G401.6 (cell line): Measurements from ENCODE around the gene C6.
"Not testable (repeated sequence)": the region's sequence is repeated elsewhere in the genome, so short reads cannot be mapped to it uniquely, and the experiment has no call there.

Experiments used
- FAIRE-seq: peaks from 2 replicates; lab custom pipeline; 2012; peaks lifted over from hg19 to GRCh38; lab: Jason Lieb, UNC

C6 gene

DNA sequence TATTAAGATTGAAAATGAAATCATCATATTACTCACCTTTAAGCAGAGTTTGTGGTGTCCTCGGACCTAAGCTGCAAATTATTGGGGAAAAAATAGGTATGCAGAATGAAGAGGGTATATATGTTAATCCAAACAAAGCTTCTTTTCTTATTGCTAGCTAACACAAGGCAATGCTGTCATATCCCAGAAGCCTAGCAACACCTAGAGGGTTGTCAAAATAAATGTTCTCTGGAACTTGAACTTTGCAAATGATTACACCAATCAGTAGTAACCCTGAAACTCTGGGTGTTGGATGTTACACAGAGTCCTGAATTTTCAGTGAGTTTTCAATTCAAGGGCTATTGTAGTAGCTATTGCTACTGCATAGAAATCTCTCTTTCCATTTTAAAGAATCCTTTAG, at the start of gene C6:
C6 (minus strand) TSS at position 193 of the 400 bp plus-strand sequence. CDS start 10,302 bp downstream, outside the sequence.
- FAIRE-seq = no peak

DNA sequence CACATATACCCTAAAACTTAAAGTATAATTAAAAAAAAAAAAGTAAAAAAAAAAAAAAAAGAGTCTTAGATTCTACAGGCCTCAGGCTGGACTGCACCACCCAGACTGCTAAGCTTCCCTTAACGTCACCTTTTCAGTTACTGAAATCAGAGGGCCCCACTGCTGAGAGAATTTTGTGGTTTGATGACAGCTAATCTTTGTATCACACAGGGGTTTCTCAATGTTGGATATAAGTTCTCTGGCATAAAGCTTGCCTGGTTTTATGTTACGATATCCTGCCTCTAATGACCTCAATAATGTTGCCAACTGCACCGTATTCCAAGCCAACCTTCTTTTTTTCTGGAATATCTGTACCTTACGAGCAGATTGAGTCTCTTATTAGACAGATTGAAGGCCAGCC, 43.1 kb upstream of the C6 start:
- FAIRE-seq = no peak

DNA sequence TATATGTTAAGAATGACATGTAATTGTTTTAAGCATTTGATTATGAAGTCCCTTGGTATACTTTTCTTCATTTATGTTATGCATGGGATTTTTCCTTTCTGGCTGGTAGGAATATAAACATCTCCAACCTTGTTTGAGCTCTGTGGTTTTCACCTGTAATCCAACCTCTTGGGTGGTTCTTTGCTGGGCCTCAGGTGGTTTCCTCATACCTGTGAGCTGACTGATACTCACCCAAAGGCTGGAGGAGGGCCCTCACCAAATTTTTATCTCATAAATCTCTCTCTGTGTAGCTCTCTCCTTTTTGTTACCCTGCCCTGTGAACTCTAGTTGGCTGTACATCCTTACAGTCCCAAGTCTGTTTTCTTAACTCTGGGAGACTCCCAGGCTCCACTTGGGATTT, 39.8 kb upstream of the C6 start:
- no peak for FAIRE-seq

DNA sequence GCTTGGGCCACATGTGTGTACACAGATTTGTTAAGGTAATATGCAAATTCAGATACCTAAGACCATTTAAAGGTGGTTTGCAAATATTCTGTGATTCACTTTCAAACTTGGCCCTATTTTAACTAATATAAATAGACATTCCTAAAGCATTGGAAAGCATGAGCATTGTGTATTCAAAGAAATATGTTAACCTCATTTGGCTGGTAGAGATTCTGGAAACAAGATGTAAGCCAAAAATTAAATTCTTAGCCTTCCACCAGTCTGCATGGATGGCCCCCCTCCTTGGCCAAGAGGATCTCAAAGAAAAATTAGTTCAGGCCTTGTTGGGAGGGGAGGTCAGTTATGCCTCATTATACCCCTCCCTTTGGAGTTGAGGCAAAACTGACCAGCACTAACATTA, 38.7 kb upstream of the C6 start:
- FAIRE-seq = no peak

DNA sequence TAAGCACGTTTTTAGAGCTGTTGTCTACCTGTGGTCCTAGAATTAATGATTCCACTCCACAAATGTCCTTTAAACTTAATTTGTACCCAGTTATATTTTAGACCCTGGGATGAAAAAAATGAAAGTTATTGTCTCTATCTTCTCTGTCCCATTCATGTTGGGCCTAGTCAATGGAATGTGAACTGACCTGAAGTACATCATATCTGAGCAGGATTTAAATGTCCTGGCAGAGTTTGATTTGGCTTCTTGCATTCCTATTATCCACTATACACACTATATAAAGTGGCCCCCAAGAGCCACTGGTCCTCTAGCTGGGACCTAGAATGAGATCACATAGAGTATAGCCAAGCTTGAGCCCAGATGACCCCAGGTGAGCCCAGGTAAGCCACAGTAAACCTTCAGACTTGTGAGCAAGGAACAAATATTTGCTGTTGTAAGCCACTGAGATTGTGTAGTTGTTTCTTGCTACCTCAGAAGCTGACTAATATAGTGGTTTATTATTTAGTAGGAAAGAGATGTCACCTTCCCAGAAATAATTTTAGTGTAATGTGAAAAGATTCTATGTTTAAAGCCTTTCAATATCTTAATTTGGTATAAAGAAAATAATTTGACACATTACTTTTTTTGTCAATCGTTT, 37.1 kb upstream of the C6 start:
- FAIRE-seq = no peak

DNA sequence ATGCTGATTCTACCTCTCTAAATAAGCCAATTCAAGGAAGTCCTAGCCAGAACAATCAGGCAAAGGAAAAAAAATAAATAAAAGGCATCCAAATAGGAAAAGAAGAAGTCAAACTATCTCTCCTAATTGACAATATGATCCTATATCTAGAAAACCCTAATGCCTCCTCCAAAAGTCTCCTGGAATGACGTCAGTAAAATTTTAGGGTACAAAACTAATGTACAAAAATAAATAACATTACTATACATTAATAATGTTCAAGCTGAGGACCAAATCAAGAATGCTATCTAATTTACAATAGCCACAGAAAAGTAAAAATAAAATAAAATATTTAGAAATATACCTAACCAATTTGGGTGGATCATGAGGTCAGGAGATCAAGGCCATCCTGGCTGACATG, 33.8 kb upstream of the C6 start:
- no peak for FAIRE-seq

DNA sequence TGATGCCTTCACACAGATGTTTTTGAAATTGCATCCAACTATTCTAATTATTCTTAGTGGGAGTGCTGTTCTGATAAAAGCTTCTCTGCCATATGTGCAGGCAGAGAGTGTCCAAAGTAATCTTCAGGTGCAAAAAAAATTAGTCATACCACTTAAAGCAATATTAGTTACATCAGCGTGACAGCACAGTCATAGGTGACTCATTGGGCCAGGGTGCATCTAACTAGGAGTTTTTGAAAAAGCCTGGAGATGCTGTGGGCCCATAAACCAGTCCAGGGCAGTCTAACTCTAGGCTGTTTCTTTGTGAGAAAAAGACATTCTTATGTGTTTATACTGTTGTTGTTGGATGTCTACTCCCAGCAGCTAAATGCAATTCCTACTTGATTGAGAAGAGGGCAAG, 33.0 kb upstream of the C6 start:
- no peak for FAIRE-seq

DNA sequence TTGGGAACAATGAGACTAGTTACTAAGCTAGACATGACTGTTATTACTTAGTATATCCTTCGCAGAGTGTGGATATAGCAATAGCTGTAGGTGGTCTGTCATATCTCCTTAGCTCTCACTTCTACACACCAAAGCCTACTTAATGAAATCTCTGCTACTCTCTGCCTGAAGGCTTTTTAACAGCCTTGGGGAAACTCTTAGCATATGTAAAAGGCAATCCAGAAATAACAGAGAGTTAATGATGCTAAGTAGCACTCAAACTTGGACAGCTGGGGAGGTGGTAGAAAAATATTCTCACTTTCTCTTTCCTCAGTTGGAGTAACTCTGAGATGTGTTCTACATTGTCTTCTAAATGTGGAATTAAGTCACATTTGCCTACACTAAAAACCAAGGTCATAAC, 30.2 kb upstream of the C6 start:
- FAIRE-seq = no peak

DNA sequence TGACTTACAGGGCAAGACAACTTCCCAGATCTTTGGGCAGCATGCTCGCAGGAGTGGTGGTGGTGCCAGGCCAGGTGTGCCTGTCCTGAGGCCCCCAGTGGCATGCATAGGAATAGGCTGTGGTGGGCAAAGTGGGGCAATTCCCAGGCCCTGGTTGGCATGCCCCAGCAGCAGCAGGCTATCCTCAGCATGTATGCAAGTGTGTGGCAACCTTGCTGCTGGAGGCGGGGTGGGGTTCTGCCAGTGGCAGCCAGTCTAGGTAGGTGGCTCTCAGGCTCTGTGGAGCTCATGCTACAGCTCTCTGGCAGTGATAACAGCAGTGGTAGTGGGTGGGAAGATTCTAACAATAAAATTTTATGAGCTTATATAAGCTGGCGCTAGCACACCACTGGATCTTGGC, 27.7 kb upstream of the C6 start:
- no peak for FAIRE-seq

DNA sequence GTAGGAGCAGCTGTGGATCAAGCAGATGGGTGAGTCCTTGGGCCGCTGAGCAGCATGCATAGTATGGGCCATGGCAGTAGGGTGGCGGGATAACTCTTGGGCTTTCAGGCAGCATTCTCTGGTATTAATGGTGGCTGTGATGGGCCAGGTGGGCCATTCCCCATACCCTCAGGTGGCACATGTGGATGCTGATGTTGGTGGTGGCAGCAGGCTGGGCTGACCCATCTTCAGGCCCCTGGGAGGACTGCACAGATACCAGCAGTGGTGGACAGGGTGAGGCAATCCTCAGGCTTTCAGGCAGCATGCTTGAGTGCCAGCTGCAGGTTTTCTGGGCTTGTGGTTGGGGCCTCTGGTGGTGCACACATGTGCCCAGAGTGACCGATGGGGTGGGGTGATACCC, 27.1 kb upstream of the C6 start:
- FAIRE-seq = no peak

DNA sequence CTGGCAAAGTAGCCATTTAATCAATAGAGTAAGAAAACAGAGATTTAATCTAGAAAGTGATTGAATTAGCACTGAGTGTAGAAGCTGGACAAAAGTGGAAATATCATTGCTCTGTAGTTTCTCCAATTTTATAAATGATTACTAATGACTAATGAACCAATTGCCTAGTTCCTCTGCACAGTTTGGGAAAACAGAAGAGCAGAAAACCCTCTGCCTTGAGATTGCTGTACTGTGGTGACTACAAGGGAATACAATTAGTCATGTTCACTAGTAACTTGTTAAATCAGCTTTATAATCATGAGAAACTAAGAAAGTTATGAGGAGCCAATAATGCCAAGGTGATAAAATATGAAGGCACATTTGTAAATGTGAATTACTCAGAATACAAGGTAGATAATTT, 21.1 kb upstream of the C6 start:
- FAIRE-seq = no peak

DNA sequence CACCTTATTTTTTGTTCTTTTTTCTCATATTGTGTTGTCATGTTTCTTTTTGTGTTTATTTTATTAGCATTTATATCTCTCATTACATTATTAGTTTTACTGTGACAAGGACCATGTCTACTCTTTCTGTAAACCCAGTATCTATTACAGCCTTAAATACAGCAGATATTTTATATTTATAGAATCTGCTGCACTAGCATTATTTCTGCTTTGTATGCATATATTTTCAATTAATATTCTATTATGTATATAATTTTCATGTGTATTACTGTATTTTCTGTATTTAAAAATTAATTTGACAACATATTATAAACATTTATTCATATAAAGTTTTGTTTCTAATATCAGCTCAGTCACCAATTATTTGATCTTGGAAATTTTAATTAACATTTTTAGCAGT, 19.5 kb upstream of the C6 start:
- no peak for FAIRE-seq

DNA sequence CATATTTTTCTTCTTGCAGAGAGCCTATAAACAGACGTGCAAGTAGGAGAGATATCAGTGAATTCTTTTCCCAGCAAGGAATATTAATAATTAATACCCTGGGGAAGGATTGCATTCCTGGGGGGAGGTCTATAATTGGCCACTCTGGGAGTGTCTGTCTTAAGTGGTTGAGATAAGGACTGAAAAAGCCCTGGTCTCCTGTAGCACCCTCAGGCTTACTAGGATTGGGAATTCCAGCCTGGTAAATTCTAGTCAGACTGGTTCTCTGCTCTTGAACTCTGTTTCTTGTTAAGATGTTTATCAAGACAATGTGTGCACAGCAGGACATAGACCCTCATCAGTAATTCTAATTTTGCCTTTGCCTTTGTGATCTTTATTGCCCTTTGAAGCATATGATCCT, 16.9 kb upstream of the C6 start:
- not testable (repeated sequence) for FAIRE-seq

DNA sequence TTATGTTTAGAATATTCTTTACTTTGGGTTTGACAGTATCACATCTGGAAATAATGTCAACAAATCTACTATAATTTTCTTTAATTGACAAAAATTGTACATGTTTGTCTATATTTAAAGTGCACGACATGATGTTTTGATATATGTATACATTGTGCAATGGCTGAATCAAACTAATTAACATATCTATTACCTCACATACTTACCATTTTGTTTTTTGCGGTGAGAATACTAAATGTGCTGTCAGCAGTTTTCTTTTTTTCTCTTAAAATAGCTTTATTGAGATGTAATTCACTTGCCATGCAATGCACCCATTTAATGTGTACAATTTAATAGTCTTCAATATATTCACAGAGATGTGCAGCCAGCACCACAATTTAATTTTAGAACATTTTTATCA, 10.6 kb upstream of the C6 start:
- FAIRE-seq = no peak

DNA sequence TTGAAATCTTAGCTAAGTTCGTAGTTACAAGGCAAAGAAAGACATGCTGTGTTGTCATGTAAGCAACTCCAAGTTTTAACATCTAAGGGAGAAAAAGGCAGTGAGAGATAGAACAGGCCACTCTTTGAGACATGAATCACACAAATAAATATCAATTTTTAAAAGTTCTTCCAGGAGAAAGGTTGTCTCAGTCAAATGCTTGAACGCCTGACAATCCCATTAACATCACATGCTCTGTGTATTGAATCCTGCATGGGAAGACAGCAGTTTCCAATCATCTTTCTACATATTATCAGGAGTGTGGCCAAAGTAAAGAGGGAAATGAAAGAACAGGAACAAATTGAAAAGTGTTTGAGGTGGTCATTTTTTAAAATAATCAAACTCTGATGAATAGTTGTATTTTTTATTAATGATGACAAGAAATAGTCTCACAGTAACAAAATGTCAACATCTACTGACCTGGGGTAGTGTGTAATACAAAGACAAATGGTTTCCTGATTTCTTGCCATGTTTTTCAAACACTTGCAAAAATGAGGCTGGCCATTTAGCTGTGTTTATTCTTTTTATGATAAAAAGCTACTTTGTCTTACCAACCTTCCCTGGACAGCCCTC, 6.4 kb upstream of the C6 start:
- no peak for FAIRE-seq

DNA sequence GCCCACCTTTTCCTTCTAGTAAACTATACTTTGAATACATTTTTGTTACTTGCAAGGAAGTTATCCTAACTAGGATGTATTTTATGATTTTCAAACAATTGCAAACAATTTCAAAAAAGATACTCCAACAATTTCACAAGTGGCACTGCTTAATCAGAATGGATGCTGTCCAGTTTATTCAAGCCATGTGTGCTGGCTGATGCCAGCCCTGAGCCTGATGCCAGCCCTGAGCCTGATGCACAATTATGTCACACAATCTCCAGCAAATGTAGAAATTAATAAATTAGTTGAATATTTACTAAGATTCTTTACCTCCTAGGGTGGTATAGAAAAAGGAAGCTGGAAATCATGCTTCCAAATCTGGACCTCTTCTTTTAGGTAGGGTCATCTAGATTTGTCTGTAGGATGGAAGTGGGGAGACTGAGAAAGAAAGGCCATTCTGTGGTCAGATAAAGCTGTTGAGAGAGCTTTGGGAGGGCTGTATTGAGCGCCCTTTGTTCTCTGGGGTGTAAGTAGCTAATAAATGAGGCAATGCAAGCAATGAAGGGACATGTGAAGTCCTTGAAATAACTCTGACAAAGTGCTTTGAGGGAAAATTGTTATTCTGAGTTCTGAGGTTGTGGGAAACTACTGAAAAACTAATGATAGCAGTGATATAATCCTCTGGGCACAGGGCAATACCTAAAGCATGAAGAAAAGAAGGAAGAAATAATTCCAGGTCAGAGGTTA, 5.8 kb upstream of the C6 start:
- no peak for FAIRE-seq

DNA sequence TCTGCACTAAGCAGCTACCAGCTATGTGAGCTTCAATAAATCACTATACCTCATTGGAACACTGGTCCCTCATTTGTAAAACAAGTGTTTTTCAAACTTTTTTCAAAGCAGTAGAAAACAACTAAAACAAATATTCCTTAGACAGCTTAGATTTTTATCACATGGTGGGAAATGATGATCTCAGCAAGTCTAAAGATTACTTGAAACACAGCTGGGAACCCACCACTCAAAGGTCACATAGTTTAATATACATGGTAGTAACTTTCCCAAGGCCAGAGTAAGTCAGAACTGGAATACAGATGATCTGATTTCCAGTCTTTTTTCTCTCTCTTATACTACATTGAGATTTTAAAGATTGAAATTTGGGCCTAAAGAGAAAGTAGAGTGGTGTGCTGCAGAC, 850 bp upstream of the C6 start:
- no peak for FAIRE-seq

DNA sequence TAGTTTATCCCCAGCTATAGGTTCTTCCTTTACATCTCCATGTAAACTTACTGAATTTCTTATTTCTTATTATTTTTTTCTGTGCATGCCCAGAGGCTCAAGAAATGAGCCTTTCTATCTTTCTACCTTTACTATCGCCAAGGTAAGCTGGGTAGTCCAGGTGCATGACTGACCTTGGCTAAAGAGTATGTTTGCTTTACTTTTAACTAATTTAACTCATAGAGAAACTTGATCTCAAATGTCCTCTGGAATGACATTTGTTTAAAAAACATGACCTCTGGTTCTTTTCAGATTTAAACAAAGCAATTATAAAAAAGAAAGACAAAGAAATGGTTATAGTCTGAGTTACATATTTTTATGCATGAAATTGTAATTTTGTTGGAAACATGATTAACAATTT, 397 bp downstream of the C6 start:
- no peak for FAIRE-seq

DNA sequence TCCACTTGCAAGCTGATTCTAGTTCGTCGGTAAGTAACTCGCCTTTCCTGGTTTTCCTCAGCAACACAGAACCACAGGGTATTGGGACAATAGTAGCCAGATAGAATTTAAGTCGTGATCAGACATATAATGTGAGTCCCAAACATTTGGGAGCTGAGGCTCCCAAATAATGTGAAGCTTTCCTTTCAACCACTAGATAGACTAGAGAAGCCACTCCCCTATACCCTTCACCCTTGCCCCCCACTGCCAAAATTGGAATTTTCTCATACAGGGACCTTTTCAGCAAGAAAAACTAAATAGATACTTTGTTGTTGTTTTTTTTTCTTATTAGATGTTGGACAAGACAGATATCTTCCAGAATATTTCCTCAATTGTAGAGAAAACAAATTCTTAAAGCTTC, 1.9 kb downstream of the C6 start:
- FAIRE-seq = no peak

DNA sequence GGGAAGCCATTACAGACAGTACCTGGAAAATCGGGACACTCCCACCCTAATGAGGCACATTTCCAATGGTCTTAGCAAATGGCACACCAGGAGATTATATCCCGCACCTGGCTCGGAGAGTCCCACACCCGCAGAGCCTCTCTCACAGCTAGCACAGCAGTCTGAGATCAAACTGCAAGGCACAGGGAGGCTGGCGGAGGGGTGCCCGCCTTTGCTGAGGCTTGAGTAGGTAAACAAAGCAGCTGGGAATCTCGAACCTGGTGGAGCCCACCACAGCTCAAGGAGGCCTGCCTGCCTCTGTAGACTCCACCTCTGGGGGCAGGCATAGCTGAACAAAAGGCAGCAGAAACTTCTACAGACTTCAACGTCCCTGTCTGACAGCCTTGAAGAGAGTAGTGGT, 7.9 kb downstream of the C6 start:
- FAIRE-seq = not testable (repeated sequence)

DNA sequence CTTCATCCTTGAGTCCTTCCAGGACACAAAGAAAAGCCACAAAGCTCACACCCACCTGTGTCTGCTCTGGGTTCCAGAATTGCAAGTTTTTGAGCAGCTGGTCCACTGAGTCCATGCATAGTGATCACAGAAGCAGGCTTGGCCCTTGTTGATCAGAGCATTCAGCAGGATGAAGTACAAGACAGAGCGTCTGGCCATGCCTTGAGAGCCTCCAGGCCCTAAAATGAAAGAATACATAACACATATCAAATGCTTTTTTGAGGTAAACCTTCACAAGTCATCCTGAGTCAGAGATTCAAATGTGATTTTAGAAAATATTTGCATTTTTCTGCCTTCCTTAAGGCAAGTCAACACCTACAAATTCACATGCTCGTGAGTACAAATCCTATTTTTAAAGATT, 10.3 kb downstream of the C6 start:
- no peak for FAIRE-seq

DNA sequence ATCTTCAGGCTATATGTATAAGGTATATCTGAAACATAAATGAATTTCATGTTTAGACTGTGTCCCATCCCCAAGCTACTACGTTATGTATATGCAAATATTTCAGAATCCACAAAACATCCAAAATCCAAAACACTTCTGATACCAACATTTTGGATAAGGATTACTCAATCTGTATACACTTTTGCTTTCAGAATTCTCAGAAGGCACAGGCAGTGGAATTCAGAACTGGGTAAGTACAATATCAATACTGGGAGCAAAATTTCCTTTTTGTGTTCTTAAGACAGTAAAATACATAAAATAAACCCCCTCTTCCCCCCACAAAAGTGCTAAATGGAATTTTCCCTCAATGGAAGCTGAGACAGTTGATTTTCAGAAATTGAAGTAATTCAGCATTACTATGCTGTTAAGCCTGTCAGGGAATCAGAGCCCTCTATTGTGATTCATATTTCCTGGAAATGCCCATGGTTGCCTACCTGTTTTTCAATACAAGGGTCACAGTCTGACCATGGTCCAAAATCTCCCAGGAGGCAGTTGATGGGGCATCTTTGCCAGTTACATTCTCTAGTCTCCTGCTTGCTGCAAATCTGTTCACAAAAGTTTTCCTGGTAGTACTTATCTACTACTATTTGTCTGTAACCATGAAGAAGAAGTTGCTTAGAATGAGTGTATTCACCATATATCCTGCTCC, 12.1 kb downstream of the C6 start:
- FAIRE-seq = no peak

DNA sequence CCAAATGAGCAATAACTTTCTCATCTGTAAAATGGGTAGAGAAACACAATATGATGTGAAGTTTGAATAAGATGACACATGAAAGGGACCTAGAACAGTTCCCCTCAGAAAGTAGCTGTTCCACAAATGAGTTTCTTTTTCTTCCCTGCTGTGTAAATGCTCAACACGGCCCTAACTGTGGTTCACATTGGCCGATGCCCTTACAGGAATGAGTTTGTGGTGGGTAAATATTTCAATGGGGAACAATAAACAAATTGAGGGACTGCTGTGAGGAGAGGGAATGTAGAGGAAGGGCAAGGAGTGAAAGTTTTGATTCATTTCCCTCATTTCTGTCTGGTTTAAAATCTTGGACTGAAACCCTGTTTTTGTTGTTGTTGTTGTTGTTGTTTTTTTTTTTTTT, 12.8 kb downstream of the C6 start:
- FAIRE-seq = no peak
